ENCODE data around the gene CNST.
A peak's percentile ranks its signal among the peaks of the same experiment; 100 is the strongest.

CNST gene, protein sequence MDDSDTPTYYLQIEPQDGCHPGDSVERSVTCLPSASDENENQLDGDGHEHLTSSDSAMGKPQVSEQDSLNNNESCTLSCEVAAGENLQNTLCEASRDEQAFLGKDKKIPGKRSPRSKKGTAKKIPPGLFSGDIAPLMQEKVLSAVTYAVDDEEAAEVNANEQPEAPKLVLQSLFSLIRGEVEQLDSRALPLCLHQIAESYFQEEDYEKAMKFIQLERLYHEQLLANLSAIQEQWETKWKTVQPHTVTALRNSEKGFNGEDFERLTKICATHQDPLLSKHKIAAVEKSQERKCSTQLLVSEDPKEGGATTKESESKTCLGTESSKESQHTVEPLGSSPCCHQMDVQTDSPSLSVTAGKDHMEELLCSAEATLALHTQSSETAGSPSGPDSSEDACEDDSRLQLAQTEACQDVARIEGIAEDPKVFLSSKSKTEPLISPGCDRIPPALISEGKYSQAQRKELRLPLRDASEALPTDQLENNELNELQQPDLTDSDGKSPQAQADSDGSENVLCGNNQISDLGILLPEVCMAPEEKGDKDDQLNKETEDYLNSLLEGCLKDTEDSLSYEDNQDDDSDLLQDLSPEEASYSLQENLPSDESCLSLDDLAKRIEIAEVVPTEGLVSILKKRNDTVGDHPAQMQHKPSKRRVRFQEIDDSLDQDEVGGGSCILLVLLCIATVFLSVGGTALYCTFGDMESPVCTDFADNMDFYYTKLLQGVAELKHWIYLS

DNA sequence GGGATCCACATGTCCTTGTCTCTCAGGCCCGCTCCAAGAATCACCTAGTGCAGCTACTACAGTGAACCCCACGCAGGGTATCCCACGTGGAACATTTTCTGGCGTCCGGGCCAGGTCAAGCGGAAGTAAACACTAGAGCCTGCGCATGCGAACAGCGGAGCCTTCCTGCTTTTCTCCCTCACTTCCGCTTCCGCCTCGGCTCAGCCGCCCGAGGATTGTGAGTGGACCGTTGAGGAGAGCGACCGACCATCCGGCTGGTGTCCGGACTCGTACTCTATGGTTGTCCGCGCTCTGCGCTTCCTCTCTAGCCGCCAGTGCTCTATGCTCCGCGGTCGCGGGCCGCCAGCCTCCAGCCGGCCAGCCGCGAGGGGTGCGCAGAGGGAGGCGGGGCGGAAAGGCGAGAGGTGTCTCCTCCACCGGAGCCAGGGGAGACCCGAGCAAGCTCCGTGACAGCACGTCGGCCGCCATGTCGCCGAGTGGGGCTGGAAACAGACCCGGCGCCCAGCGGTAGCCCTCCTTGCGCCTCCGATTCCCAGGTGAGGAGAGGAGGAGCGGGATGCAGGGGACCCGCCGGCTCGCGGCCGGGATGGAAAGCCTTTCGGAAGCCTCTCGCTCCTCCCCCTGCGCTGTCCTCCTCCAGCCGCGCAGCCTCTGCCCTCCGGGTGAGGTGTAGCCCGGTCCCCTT, at the start of gene CNST, which contains the start of gene TFB2M:
TSS of gene CNST (plus strand) at position 329 of the 685 bp plus-strand sequence. CDS start 25,107 bp downstream, outside the sequence.
TSS of gene TFB2M (minus strand) at position 134 of the 685 bp plus-strand sequence. CDS start at position 11, 123 bp downstream.
- peak; percentile 99 for DNase-seq

DNA sequence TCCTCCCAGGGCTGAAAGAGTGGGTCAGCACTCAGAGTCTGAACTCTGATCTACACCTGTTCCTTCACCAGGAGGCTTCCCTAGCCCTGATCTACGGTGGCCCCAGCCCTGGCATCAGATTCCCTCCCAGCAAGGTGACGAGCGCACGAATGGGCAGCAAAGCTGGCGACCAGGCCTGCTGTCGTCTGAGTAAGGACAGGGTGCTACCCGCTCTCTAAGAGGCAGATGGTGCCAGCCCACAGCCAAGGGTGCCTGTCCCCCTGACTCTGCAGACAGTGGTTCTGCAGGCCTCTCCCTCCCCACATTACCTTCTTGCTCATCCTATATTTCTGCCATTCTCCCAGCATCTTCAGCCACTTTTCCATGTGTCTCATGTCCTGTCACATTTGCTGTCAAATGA, 48.9 kb upstream of the CNST start:
- no peak for DNase-seq

DNA sequence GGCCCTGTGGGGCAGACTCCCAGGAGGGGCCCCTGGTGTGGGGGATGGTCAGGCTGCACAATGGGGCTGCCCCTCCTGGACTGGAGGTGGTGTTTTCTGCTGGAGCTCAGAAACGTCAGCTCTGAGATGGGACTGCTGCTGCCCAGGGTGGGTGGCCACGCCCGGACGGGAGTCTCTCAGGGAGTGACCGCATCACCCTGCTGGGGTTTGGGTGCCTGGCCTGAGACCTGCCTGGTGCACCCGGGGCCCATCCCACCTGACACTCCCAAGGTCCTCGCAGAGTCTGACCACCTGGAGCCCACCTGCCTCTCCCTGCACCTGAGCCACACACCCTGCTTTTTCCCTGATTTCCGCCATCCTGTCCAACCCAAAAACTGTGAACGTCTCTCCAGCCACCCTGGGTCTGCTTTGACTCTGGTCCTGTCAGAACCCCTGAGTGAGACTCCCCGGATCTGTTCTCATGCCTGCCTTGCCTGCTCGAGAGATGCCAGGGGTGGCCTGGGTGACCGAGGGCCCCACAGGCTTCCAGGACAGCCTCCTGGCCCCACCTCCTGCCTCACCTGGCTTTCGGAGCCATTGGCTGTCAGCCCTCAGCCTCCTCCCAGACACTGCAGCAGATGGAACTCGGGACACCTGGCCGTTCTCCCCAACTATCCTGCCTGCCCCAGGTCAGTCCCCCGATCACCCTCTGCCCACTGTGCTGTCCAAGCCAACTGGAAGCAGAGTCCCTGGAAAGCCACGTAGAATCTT, 47.6 kb upstream of the CNST start:
- no peak for DNase-seq

DNA sequence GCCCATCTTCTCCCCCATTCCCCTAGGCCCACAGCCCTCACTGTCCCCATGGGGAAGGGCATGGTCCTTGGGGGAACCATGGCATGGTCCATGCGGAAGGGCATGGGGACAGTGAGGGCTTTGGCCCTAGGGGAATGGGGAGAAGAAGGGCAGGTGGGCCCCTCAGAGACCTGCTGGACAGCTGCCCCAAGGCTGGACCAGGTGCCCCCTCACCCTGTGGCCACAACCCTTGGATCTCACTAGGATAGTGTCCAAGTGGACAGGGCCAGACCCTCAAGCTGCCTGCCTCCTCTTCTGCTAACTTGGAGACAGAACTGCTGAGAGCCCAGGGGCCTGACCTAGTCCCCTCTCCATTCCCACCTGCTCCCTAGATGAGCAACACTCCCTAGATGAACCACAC, 46.7 kb upstream of the CNST start:
- DNase-seq: no peak

DNA sequence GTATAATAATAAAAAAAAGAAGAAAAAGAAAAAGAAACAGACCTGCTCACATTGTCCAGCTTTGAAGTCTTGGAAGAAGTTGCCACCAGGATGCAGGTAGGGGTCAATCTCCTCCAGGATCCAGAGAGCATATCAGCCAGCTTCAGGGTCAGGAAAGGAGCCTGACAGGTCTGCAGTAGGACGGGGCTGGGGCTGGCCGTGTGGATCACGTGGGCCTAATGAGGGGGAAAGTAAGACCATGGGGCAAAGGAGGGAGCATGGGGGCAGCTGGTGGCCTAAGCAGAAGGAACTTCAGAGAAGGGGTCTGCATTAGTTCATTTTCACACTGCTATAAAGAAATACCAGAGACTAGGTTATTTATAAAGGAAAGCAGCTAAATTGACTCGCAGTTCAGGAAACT, 39.9 kb upstream of the CNST start:
- no peak for DNase-seq

DNA sequence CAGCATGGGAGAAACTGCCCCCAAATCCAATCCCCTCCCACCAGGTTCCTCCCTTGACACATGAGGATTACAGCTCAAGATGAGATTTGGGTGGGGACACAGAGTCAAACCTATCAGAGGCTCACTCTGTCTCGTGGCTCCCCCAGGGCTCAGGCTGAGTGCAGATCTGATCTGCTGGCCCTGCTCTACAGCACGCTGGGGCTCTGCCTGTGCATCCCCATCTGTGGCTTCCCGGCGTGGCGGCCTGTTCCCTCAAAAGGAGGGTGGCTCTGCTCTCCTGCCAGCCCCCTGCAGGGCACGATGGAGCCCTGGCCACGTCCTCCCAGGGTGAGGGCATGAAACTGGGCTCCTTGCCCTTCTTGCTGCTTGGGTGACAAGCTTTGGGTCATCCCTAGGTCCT, 39.3 kb upstream of the CNST start:
- DNase-seq: no peak

DNA sequence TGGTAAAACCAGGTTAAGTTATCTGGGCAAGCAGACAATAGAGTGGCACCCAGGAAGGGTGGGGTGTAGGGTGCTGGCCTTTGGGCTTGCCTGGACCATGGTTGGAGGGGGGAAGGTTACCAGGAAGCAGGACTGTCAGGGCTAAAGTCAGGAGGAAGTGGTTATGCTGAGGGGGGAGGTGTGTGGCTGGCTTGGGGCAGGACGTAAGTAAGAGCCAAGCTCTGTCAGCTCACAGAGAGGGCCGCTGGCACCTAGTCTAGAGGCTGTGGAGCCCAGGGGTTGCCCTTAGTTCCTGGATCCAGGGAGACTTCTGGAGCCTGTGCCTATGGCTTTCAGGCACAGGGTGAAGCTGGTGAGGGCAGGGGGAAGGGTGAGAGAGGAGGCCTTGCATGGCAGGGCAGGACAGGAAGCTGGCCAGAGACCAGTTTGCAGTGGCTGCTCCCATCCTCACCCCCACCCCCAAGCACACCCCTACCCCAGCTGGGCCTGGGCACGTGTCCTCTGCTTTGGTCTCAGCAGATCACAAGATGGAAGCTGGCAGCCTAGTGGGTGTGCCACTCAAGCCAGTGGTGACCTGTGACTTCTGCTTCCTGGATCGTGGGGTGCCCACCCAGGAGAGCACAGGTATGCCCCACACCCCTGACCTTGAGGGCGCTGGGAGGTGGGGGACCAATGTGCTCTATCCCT, 38.7 kb upstream of the CNST start:
- DNase-seq: peak; percentile 6

DNA sequence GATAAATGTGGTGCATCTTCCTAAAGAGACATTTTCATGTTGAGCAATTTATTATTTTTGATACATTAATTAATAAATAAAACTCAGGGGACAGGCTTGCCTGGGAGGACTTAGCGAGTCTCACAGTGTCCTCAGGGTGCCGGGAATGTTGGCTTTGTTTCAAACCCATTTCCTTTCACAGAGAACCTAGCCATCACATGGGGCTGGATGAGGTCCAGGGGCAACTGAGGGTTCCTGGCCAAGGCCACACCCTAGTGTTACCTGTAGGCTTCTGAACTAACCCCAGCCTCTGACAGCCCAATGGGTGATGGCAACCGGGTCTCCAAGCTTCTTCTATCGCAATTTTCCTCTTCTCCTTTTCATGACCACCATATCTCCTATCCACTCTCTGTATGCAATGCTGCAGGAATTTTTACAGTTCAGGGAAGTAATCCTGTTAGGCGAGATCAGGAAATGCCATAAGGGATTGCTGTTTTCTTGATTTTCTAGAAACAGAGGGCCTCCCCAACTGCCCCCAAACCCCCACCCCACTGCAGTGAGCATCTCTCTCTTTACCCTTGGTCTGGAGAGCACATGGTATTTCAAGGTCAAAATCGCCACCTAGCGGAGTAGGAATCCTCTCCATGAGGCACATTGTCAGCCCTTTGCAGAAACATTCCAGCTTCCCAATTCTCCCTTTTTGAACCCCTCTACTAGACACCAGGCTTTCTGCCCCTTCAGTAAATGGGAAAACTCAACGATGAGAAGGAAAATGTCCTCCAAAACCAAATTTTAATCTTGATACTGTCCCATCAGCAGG, 37.1 kb upstream of the CNST start:
- no peak for DNase-seq

DNA sequence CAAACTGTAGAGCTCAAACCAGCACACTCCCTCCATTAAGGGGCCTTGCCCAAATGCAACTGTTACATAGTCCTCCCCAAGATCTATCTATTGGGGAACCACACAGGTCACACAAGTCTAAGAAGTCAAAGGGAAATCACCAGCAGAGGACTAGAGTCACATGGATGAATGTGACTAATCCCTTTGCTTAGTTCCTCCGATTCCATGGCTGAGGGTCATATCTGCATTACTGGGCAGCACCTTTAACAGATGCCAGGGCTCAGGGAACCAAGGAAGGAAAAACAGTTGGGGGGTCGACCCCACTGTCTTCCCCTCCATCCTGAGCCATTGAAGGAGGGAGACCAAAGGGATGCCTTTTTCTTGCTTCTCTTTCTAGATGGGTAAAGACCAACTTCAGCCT, 35.8 kb upstream of the CNST start:
- DNase-seq: no peak

DNA sequence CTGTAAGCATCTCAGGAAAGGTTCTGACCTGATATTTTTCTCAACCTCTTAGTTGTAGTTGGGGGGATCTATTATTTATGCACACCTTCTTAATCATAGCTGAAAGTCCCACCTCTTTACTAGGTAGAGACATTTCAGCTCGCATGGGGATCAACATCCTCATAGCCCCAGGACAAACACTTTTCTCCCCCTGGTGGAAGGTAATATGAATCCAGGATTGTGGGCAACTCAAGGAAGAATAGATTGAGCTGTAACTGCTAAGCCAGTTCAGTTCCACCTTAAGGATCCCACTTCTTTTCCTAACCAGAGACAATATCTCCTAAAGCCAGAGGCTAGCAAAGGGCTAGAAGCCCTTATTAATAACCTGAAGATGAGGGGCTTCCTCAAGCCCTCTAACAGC, 33.7 kb upstream of the CNST start:
- no peak for DNase-seq

DNA sequence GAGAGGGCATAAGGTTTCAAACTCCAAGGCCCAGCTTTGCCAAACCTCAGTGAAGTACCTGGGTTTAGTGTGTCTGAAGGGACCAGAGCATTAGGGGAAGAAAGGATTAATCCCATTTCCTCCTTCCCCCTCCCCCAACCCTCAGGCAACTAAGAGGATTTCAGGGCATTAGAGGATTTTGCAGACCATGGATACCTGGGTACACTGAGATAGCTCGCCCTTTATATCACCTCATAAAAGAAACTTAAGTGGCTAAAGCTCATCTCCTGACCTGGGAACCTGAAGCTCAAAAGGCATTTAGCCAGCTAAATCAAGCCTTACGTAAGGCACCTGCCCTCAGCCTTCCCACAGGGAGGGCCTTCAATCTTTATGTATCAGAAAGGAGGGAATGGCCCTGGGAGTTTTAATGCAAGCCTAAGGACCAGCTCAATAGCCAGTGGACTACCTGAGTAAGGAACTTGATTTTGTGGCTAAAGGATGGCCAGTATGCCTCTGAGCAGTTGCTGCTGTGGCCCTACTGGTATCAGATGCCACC, 32.8 kb upstream of the CNST start:
- no peak for DNase-seq

DNA sequence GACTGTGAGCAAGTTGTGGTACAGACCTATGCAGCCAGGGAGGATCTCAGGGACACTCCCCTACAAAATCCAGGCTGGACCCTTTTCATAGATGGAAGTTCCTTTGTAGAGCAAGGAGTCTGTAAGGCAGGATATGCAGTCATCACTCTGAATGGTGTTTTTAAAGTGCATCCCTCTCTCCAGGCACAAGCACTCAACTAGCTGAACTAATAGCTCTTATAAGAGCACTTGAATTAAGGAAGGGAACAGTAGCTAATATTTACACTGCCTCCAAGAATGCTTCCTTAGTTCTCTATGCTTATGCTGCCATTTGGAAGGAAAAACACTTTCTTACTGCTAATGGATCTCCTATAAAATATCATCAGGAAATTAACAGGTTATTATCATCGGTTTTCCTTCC, 32.1 kb upstream of the CNST start:
- DNase-seq: no peak

DNA sequence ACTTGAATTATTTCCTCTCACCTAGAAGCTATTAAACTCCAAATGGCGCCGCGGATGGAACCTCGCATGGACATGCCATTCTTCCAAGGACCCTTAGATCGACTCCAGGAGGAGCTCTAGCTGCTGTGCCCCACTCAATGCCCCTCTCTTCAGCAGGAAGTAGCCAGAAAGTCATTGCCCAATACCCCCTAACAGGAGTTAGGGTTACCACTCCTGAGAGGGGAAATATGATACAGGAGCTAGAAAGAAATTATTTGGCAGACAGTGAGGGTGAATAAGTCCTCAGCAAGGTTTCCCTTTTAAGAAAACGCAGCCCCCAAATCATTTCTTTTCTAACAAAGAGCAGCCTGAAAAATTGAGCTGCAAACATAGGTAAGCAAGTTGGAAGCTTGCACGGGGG, 28.8 kb upstream of the CNST start:
- no peak for DNase-seq

DNA sequence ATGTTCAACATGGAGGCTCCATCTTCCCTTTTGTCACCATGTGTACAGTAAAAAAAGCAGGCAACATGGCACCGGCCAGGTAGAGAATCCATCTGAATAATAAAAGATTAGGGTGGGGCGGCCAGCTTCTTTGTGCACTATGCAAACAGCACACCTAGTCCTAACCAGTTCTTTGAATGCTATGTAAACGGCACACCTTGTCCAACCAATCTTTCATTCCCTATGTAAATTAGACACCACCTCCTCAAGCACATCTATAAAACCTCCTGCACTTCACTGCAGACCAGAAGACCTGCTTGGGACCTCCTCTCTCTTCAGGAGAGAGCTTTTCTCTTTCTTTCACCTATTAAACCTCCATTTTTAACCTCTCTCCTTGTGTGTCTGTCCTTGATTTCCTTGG, 28.4 kb upstream of the CNST start:
- DNase-seq: no peak

DNA sequence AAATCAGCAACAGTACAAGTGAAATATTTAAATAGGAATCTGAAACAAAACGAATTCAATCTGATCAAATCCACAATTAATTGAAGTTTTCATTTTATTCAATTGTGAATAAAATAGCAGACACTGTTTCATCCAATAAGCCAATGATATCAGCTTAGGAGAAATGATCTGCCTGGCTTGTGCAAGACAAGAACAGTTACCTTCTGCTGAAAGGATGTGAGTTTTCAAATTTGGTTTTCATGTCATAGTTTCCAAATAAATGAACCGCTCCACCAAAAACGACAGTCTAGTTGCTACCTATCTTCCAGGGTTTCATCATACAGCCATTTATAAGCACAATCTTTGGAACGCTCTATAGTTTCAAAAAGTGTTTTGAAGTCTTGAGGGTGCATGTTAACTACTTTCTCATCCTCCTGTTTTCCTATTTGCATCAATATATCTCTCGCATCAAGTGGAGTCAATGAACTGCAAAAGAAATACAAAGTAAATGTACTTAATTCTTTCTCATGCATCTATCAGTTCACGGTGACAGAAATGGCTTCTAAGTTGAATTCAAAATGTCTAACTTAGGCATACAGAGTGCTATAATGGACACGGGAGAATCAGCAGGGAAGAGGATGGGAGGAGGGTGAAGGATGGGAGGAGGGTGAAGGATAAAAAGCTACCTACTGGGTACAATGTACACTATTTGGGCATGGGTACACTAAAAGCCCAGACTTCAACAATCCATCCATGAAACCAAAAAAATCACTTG, 25.3 kb upstream of the CNST start:
- DNase-seq: no peak

DNA sequence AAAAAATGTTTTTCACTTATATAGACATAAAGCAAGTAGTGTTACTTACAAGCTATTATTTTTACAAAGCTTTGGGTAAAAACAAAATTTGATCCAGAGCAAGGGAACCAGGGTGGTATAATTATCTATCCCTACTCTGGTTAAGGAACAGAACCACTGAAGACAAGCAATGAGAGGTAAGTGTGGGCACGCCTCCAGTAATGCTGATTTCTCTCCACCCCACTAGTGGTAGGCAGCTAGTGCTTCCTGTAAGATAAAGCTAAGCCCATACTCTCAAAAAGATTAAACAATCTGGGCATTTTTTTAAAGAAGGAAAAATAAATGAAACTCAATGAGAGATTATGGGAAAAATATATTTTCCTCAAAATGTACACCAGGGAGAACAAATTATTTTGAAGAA, 22.3 kb upstream of the CNST start:
- no peak for DNase-seq

DNA sequence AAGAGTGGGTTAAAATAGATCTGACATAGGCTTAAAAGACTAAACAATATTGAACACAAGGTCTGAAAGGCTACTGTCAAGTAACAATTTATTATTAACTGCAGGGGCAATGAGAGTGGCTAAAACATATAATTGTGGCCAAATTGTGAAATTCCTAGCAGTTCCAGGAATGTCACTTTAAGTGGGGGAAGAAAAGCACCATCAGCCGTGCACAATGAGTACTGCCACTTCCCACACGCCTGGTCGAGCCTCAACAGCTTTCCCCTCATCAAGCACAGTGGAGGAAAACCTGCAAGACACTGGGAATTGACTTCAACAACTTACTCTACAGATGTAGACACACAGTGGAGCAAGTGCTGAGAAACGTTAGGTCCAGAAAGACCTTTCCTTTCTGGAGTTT, 16.6 kb upstream of the CNST start:
- DNase-seq: no peak

DNA sequence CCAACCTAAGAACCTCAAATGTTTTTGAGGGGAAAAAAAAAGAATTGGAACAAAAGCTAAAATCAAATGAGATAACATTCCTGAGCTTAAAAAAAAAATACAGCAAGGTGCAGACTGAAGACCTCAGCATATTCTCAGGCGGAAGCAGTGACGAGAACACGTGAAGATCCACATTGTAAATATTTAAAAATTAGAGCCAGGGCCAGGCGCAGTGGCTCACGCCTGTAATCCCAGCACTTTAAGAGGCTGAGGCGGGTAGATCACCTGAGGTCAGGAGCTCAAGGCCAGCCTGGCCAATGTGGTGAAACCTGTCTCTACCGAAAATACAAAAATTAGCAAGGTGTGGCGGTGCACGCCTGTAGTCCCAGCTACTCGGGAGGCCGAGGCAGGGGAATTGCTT, 15.9 kb upstream of the CNST start:
- no peak for DNase-seq

DNA sequence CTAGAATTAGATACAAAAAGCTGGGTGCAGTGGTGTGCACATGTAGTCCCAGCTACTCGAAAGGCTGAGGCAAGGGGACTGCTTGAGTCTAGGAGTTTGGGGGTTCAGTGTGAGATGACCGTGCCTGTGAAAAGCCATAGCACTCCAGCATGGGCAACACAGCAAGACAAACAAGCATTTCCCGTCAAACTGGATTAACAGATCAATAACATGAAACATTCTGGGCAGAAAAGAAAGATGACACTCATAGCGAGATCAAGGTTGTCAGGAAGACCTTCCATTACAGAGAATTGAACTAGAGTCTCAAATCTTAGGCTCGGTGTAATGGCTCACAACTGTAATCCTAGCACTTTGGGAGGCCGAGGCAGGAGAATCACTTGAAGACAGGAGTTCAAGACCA, 14.1 kb upstream of the CNST start:
- DNase-seq: no peak

DNA sequence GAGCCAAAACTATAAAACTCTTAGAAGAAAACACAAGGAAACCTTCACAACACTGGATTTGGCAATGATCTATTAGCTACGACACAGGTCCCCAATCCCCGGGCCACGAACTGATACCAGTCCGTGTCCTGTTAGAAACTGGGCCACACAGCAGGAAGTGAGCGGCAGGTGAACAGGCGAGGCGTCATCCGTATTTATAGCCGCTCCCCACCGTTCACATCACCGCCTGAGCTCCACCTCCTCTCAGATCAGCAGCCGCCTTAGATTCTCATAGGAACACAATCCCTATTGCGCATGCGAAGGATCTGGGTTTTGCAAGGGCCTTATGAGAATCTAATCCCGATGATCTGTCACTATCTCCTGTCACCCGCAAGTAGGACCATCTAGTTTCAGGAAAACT, 12.1 kb upstream of the CNST start:
- DNase-seq: no peak

DNA sequence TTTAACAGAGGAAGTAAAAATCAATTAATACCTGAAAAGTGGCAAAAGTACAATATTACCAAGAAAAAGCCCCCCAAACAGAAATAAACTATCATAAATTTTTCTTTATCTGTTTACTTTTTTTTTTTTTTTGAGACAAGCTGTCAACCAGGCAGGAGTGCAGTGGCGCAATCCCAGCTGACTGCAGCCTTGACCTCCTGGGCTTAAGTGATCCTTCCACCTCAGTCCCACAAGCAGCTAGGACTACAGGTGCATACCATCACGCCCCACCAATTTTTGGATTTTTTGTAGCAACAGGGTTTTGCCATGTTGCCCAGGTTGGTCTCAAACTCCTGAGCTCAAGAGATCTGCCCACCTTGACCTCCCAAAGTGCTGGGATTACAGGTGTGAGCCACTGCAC, 8.2 kb upstream of the CNST start:
- no peak for DNase-seq
